GM12878 (cell line): ENCODE results near the gene RMDN3.

Source experiments
- CREM ChIP-seq: IDR thresholded peaks from 2 replicates; pipeline ENCODE4 v1.6.1; 2014; ENCODE audit warnings: antibody characterized with exemption, low read depth
- DPF2 ChIP-seq: fragments of 450-650 bp; IDR thresholded peaks from 2 replicates; pipeline ENCODE4 v1.6.1; 2017; ENCODE audit warnings: mild to moderate bottlenecking
- EZH2 ChIP-seq: IDR thresholded peaks from 2 replicates; pipeline ENCODE4 v1.6.1; 2012; ENCODE audit warnings: low read depth, mild to moderate bottlenecking, control low read depth, inconsistent platforms, low read length, borderline replicate concordance; ENCODE audit not compliant: control insufficient read depth
- KAT2A ChIP-seq: conservative IDR thresholded peaks from 2 replicates; pipeline ENCODE4 v1.6.1; 2011; ENCODE audit warnings: low read depth, low read length; ENCODE audit not compliant: control insufficient read depth
- SP1 ChIP-seq: IDR thresholded peaks from one replicate; pipeline ENCODE4 v1.6.1; 2011; ENCODE audit warnings: low read depth, low read length
- TCF3 ChIP-seq: IDR thresholded peaks from 2 replicates; pipeline ENCODE4 v1.6.1; 2012; ENCODE audit warnings: low read depth, mild to moderate bottlenecking, low read length, borderline replicate concordance; ENCODE audit not compliant: insufficient read depth
- ZSCAN29 ChIP-seq: fragments of 450-650 bp; IDR thresholded peaks from 2 replicates; pipeline ENCODE4 v1.6.1; 2017; ENCODE audit warnings: mild to moderate bottlenecking, moderate library complexity
- TF ChIP-seq, protein P1 (sequence below): fragments of 450-650 bp; IDR thresholded peaks from 2 replicates; pipeline ENCODE4 v1.6.1; 2018; ENCODE audit warnings: borderline replicate concordance, mild to moderate bottlenecking; ENCODE audit not compliant: partially characterized antibody
- TF ChIP-seq, protein P2 (sequence below): IDR thresholded peaks from 2 replicates; pipeline ENCODE4 v1.6.1; 2011; ENCODE audit warnings: low read depth, mild to moderate bottlenecking, low read length, moderate library complexity, borderline replicate concordance; ENCODE audit errors: extremely low read depth
- TF ChIP-seq, protein P3 (sequence below): IDR thresholded peaks from 2 replicates; pipeline ENCODE4 v1.6.1; 2012; ENCODE audit warnings: low read length, inconsistent platforms
- TF ChIP-seq, protein P4 (sequence below): fragments of 150-350 bp; IDR thresholded peaks from 2 replicates; pipeline ENCODE4 v1.6.1; 2016; ENCODE audit warnings: low read depth, low read length
- TF ChIP-seq, protein P5 (sequence below): IDR thresholded peaks from 2 replicates; pipeline ENCODE4 v1.6.1; 2012; ENCODE audit warnings: low read depth, low read length, improper control_type of control experiment

DNA sequence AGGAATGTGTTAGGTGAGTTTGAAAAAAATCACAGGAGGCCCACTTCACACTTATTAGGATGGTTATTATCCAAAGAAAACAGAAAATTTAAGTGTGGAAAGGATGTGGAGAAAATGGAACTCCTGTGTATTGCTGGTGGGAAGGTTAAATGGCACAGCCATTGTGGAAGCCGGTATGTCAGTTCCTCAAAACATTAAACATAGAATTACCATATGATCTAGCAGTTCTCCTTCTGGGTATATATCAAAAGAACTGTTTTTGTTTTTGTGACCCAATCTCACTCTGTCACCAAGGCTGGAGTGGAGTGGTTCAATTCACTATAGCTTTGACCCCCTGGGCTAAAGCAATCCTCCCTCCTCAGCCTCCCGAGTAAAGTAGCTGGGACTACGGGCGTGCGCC lies 41.5 kb upstream of the RMDN3 start:
- TF ChIP-seq KAT2A = no peak
- TF ChIP-seq DPF2 = no peak
- no peak for TF ChIP-seq CREM
- TF ChIP-seq, protein P1, sequence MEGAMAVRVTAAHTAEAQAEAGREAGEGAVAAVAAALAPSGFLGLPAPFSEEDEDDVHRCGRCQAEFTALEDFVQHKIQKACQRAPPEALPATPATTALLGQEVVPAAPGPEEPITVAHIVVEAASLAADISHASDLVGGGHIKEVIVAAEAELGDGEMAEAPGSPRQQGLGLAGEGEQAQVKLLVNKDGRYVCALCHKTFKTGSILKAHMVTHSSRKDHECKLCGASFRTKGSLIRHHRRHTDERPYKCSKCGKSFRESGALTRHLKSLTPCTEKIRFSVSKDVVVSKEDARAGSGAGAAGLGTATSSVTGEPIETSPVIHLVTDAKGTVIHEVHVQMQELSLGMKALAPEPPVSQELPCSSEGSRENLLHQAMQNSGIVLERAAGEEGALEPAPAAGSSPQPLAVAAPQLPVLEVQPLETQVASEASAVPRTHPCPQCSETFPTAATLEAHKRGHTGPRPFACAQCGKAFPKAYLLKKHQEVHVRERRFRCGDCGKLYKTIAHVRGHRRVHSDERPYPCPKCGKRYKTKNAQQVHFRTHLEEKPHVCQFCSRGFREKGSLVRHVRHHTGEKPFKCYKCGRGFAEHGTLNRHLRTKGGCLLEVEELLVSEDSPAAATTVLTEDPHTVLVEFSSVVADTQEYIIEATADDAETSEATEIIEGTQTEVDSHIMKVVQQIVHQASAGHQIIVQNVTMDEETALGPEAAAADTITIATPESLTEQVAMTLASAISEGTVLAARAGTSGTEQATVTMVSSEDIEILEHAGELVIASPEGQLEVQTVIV = no peak
- TF ChIP-seq, protein P2, sequence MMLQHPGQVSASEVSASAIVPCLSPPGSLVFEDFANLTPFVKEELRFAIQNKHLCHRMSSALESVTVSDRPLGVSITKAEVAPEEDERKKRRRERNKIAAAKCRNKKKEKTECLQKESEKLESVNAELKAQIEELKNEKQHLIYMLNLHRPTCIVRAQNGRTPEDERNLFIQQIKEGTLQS = no peak
- TF ChIP-seq, protein P3, sequence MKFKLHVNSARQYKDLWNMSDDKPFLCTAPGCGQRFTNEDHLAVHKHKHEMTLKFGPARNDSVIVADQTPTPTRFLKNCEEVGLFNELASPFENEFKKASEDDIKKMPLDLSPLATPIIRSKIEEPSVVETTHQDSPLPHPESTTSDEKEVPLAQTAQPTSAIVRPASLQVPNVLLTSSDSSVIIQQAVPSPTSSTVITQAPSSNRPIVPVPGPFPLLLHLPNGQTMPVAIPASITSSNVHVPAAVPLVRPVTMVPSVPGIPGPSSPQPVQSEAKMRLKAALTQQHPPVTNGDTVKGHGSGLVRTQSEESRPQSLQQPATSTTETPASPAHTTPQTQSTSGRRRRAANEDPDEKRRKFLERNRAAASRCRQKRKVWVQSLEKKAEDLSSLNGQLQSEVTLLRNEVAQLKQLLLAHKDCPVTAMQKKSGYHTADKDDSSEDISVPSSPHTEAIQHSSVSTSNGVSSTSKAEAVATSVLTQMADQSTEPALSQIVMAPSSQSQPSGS = no peak
- no peak for TF ChIP-seq TCF3
- TF ChIP-seq, protein P4, sequence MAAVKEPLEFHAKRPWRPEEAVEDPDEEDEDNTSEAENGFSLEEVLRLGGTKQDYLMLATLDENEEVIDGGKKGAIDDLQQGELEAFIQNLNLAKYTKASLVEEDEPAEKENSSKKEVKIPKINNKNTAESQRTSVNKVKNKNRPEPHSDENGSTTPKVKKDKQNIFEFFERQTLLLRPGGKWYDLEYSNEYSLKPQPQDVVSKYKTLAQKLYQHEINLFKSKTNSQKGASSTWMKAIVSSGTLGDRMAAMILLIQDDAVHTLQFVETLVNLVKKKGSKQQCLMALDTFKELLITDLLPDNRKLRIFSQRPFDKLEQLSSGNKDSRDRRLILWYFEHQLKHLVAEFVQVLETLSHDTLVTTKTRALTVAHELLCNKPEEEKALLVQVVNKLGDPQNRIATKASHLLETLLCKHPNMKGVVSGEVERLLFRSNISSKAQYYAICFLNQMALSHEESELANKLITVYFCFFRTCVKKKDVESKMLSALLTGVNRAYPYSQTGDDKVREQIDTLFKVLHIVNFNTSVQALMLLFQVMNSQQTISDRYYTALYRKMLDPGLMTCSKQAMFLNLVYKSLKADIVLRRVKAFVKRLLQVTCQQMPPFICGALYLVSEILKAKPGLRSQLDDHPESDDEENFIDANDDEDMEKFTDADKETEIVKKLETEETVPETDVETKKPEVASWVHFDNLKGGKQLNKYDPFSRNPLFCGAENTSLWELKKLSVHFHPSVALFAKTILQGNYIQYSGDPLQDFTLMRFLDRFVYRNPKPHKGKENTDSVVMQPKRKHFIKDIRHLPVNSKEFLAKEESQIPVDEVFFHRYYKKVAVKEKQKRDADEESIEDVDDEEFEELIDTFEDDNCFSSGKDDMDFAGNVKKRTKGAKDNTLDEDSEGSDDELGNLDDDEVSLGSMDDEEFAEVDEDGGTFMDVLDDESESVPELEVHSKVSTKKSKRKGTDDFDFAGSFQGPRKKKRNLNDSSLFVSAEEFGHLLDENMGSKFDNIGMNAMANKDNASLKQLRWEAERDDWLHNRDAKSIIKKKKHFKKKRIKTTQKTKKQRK = no peak
- TF ChIP-seq ZSCAN29 = no peak
- TF ChIP-seq SP1 = no peak
- TF ChIP-seq, protein P5, sequence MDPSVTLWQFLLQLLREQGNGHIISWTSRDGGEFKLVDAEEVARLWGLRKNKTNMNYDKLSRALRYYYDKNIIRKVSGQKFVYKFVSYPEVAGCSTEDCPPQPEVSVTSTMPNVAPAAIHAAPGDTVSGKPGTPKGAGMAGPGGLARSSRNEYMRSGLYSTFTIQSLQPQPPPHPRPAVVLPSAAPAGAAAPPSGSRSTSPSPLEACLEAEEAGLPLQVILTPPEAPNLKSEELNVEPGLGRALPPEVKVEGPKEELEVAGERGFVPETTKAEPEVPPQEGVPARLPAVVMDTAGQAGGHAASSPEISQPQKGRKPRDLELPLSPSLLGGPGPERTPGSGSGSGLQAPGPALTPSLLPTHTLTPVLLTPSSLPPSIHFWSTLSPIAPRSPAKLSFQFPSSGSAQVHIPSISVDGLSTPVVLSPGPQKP = no peak
- no peak for TF ChIP-seq EZH2
